HG03064 (cell line): ENCODE measurements around the gene BST1.

Experiments used
- ATAC-seq: cut with Tn5 transposase; IDR thresholded peaks from one replicate; pipeline ENCODE4 v1.9.1; 2021; ENCODE audit warnings: low read depth; ENCODE audit not compliant: unreplicated experiment

Gene BST1

GRCh38 chr4:15702941-15703403, at the start of gene BST1:
Gene BST1, plus strand, starts transcription at chr4:15703065. Its CDS starts 80 bp downstream, at chr4:15703145.
- ATAC-seq, result peak; percentile 64

DNA sequence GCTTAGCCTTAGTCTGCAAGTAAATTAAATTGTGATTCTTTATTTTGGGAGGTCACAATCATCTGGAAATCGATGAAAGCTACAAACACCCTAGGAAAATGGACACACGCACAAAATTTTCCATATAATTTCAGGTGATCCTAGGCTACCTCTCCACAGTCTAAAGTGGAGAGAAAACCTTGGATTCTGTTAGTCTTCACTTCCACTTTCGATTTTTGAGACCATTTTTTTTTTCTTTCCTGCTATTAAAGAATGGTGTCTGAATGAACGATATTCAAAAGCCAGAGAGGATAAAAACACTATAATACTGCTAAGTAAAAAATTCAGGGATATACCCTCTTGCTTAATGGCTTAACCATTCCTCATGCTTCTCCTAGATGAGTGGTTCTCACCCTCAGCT, 49.4 kb upstream of the BST1 start:
- ATAC-seq, result no peak

DNA sequence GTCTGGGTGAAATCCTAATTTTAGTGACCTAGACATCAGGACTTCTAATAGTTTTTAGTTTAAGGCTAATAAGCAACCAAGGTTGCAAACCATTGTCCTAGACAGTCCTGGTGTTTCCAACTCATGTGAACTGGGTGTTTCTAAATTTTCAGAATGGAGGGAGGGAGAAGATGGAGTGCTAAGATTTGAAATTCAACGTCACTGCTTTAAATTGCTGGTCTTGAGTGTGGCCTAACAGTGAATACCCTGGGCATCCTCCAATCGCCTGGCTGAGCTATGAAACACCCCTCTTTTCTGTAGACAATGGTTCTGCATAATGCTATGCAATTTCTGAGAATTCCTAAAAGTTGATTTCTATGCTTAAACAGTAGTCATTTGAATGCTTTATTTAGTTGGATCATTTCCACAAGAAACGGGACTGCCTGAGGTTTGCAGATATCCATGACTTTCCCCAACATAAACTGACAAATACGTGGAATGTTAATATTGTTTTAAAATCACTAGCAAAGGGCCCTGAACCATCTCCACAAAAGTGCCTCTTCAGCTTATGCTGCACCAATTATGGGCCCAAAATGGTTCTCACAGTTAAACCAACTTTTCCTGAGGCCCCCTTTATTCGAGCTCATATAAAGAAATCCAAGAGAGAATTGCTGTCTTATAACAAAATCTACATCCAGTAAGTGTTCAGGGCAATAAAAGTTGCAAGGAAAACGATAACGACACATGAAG, 48.8 kb upstream of the BST1 start:
- ATAC-seq, result no peak

- peak; percentile 43 for ATAC-seq
Observed at GRCh38 chr4:15654593-15655222, 48.2 kb upstream of the BST1 start.

- peak; percentile 65 for ATAC-seq
Observed at GRCh38 chr4:15655223-15656037, 47.4 kb upstream of the BST1 start, which contains the start of gene FBXL5. Gene FBXL5, minus strand, starts transcription at chr4:15655357. Its CDS starts 70 bp downstream, at chr4:15655287.

DNA sequence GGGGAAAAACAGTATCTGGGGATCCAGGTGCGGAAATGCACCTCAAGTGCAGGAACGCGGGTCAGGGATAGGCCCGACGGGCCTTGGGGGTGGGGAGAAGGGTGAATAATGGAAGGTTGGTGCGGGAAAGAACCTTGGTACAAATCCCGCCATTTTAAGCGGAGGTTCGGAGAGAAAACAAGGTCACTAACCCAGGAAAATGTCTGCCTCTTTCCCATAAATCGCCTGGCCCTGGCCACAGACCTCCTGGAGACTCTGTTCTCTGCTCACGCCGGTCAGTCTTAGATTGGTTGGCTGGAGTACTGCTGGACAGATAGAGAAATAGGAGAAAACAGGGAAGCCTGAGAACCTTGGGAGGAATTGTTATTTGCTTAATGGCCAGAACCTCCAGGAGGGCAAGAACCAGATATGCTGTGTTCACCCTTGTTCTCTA, 46.8 kb upstream of the BST1 start:
- no peak for ATAC-seq

DNA sequence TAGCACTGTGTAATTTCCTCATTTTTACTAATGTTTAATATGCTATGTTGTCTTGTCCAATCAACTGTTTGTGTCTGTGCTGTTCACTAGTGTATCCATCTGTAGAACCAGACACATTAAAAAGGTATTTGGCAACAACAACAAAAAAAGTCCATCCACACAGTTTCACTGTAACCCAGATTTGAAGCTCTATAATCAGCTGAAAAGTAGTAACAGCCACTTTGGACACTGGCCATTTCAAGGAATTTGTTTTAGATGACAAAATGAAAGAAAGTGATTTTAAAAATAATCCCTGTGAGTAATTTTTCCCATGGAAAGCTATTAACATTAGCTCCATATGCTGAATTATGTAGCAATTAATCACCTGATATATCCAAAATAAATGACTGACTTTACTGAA, 45.5 kb upstream of the BST1 start:
- no peak for ATAC-seq

DNA sequence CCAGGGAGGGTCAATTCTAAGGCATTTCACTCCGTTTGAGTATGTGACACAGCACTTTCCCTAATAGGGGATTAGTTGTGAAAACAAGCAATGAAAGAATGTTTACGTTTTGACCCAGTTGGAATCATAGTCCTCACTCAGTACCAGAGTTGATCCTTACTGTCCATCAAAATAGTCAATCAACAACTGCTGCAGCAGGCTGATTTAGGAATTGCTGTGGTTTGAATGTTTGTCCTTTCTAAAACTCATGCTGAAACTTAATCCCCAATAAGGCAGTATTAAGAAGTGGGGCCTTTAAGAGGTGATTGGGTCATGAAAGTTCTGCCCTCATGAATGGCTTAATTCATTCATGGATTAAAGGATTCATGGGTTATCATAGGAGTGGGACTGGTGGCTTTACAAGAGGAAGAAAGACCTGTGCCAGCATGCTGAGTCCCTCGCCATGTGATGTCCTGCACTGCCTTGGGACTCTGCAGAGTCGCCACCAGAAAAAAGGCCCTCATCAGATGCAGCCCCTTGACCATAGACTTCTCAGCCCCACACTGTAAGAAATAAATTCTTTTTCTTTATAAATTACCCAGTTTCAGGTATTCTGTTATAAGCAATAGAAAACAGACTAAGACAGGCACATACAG, 44.6 kb upstream of the BST1 start:
- ATAC-seq, result no peak

- ATAC-seq, result no peak
Observed at GRCh38 chr4:15658781-15659180, 44.1 kb upstream of the BST1 start.

DNA sequence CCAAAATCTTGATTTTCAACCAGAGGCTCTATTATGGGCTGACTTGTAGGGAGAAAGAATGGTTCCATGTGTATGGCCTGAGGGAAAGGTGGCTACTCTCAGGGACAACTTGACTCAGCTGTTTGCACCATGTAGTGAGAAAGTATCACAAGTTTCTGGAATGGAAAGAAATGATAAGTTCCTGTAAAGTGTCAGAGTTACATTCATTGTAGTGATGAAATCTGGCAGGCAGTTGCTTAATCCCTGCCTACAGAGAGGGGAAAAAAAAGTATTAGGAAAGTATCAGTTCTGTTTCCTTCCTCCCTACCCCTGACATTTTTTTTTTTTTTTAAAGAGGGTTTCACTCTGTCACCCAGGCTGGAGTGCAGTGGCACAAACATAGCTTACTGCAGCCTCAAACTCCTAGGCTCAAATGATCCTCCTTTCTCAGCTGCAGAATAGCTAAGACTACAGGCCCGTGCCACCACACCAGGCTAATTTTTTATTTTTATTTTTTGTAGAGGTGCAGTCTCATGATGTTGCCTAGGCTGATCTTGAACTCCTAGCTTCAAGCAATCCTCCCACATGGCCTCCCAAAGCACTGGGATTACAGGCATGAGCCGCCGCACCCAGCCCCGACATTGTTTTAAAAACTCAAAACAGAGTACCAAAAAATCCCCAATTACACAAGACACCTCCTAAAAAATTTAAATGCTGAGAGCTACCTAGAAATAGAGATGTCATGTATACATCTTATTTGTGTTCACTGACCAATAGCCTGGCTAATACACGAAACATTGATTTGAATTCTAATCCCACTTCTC, 42.9 kb upstream of the BST1 start:
- ATAC-seq, result no peak

GRCh38 chr4:15665753-15666365, 37.0 kb upstream of the BST1 start:
- ATAC-seq, result no peak

- ATAC-seq, result no peak
Observed at GRCh38 chr4:15667006-15667405, 35.9 kb upstream of the BST1 start.

- no peak for ATAC-seq
Observed at GRCh38 chr4:15668566-15669435, 34.1 kb upstream of the BST1 start.

GRCh38 chr4:15670576-15670975, 32.3 kb upstream of the BST1 start:
- ATAC-seq, result no peak

GRCh38 chr4:15672101-15672500, 30.8 kb upstream of the BST1 start:
- ATAC-seq, result no peak

GRCh38 chr4:15673337-15673736, 29.5 kb upstream of the BST1 start:
- no peak for ATAC-seq

GRCh38 chr4:15674046-15674445, 28.8 kb upstream of the BST1 start:
- ATAC-seq, result no peak

DNA sequence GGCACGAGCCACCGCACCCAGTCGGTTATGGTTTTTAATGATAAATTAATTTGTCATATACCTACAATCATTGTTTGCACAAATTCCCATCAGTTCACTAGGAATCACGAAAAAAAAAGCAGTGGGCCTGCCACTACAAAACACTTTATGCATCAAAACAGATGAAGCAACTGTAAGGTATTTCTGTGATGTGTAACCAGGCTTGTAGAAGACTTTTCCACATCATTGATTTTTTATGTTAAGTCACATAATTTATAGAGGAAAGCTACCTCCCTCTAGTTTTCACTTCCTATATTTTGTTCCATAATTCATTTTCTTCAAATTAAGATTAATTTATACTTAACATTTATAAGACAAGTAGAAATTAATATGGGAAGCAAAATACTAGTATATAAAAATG, 27.9 kb upstream of the BST1 start:
- ATAC-seq, result no peak

- ATAC-seq, result no peak
Observed at GRCh38 chr4:15675356-15675755, 27.5 kb upstream of the BST1 start.
